A673 (cell line): ENCODE data around the gene COL9A1.

Source experiments
- CTCF ChIP-seq: fragments of 300-800, 200-600 bp; sonication (generic); conservative IDR thresholded peaks from 2 replicates; pipeline ENCODE4 v1.5.1; 2017; ENCODE audit warnings: low read depth, mild to moderate bottlenecking, antibody characterized with exemption, low read length, moderate library complexity, mixed read lengths
- EZH2 ChIP-seq: fragments of 200-600 bp; sonication (generic); IDR thresholded peaks from 2 replicates; pipeline ENCODE4 v1.6.1; 2017; ENCODE audit warnings: borderline replicate concordance, low read depth, mild to moderate bottlenecking, mixed read lengths, antibody characterized with exemption, low read length; ENCODE audit not compliant: poor library complexity, severe bottlenecking

DNA sequence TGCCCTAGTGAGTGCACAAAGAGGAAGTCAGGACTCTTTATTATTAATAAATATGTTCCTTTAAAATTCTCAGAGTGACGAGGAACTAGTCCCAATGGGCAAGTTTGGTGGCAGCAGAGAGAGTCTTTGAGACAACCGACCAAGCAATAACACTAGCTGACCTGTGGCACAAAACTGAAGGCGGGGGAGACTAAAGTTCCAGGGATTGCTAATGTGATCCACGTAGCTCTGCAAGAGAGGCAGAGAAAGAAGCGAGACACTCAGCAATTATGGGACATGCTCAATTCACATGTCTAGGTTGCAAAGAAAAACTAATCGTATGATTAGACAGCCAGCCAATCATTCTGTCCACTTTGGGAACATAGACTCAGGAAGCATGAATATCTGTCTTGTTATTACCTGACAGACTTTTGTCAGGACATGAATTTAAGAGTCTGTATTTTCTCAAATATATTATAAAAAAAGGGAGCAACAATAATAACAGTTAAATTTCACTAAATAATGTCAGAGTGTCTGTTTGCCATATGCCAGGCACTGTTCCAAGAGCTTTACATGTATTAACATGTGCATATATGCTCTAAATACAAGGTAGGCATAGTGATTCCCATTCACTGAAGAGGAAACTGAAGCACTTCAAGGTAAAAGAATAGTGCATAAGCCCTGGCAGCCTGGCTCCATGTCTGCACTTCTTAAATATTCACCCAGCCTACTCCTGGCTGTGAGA lies 81.0 kb downstream of the COL9A1 start:
- TF ChIP-seq CTCF: no peak
- TF ChIP-seq EZH2: no peak
